Urinary bladder (tissue), 4 donors: ENCODE data around the gene SYT14. TPM values are rescaled to one million over a fixed set of nuclear protein-coding genes. Genes with fewer than 3 reads are reported as not detected.
"Not testable (repeated sequence)": the region's sequence is repeated elsewhere in the genome, so short reads cannot be mapped to it uniquely, and the experiment has no call there.

ENCODE experiments used
- DNase-seq: peaks from one replicate; pipeline ENCODE4 v3.0.0-alpha.2; 2015; ENCODE audit errors: extremely low spot score
- H3K27ac ChIP-seq: one replicate; pipeline ENCODE4 v1.5.1; 2013; ENCODE audit warnings: low read depth, mild to moderate bottlenecking, moderate library complexity
- H3K36me3 ChIP-seq: one replicate; pipeline ENCODE4 v1.6.1; 2013; ENCODE audit warnings: mild to moderate bottlenecking, moderate library complexity; ENCODE audit not compliant: insufficient read depth
- H3K4me1 ChIP-seq: one replicate; pipeline ENCODE4 v1.6.1; 2013; ENCODE audit warnings: mild to moderate bottlenecking, moderate library complexity; ENCODE audit not compliant: insufficient read depth
- H3K4me3 ChIP-seq: one replicate; pipeline ENCODE4 v1.5.1; 2013; ENCODE audit warnings: low read depth, low read length
- WGBS: extraction: QIAGEN DNeasy Blood & Tissue Kit; methylation state at CpG from one replicate; pipeline ENCODE4 v1.1.7; 2013; 5-methylcytosine and 5-hydroxymethylcytosine counted together
- polyA plus RNA-seq: library from polyadenylated mRNA; stranded (reverse); fragments of 200-250 nt; gene quantifications from one replicate; pipeline ENCODE4 v1.2.3, GENCODE V29; 2013
- total RNA-seq: library from RNA; depleted of rRNA; stranded (reverse); fragments of >200 nt; gene quantifications from one replicate; pipeline ENCODE4 v1.2.3, GENCODE V29; 2014
- donor health status: healthy with polysubstance abuse.
- donor health status: healthy.

Gene SYT14
- total and polyA plus RNA-seq, 2 donors, result 0.05 to 2.4 TPM

- Histone ChIP-seq H3K4me1 (no peaks in the 10 kb centered on the region), H3K36me3 (no peaks in the 10 kb centered on the region), H3K4me3 (no peak overlapping the region), H3K27ac (no peak overlapping the region)
- no peak for DNase-seq
- WGBS, result no CpG with 5 or more reads among the region's 3 CpGs
Observed at GRCh38 chr1:209911746-209912145, 26.3 kb upstream of the SYT14 start.

GRCh38 chr1:209912306-209912705 lies 25.7 kb upstream of the SYT14 start:
- no peak for DNase-seq

GRCh38 chr1:209919637-209920036 lies 18.4 kb upstream of the SYT14 start:
- H3K4me3 ChIP-seq, H3K4me1 ChIP-seq, H3K36me3 ChIP-seq, DNase-seq, H3K27ac ChIP-seq: not testable (repeated sequence)
- WGBS, result 96% methylated on average over 3 of the region's 12 CpGs

More at GRCh38 chr1:209912306-209912705, 25.7 kb upstream of the SYT14 start:
- WGBS, result no CpG with 5 or more reads among the region's 2 CpGs
- no peaks in the 10 kb centered on the region for H3K4me1 ChIP-seq
- no peaks in the 10 kb centered on the region for H3K36me3 ChIP-seq
- no peak overlapping the region for H3K27ac ChIP-seq
- H3K4me3 ChIP-seq, result no peak overlapping the region

GRCh38 chr1:209920844-209921243 lies 17.2 kb upstream of the SYT14 start:
- DNase-seq, result no peak
- 88% methylated on average over 1 of the region's 1 CpG for WGBS
- H3K36me3 ChIP-seq, result no peaks in the 10 kb centered on the region
- H3K4me1 ChIP-seq, result no peaks in the 10 kb centered on the region
- no peak overlapping the region for H3K4me3 ChIP-seq
- no peak overlapping the region for H3K27ac ChIP-seq

GRCh38 chr1:209924390-209924789 lies 13.6 kb upstream of the SYT14 start:
- Histone ChIP-seq H3K4me3 (no peak overlapping the region), H3K4me1 (no peaks in the 10 kb centered on the region), H3K27ac (no peak overlapping the region), H3K36me3 (no peaks in the 10 kb centered on the region)
- DNase-seq, result no peak

- no peak for DNase-seq
- 31% methylated on average over 3 of the region's 3 CpGs for WGBS
- H3K4me1 ChIP-seq, result no peaks in the 10 kb centered on the region
Observed at GRCh38 chr1:209926045-209926444, 12.0 kb upstream of the SYT14 start.

GRCh38 chr1:209927466-209927865 lies 10.6 kb upstream of the SYT14 start:
- no peaks in the 10 kb centered on the region for H3K36me3 ChIP-seq
- no peak for DNase-seq
- H3K4me1 ChIP-seq, result no peaks in the 10 kb centered on the region
- no peak overlapping the region for H3K4me3 ChIP-seq
- H3K27ac ChIP-seq, result no peak overlapping the region

More at GRCh38 chr1:209926045-209926444, 12.0 kb upstream of the SYT14 start:
- Histone ChIP-seq H3K27ac (no peak overlapping the region), H3K4me3 (no peak overlapping the region), H3K36me3 (no peaks in the 10 kb centered on the region)

GRCh38 chr1:209929751-209930150 lies 8.3 kb upstream of the SYT14 start:
- Histone ChIP-seq H3K36me3 (no peaks in the 10 kb centered on the region), H3K27ac (no peak overlapping the region), H3K4me1 (no peaks in the 10 kb centered on the region), H3K4me3 (no peak overlapping the region)
- DNase-seq, result no peak

- H3K4me1 ChIP-seq, result no peaks in the 10 kb centered on the region
- 82% methylated on average over 2 of the region's 2 CpGs for WGBS
- DNase-seq, result no peak
- H3K36me3 ChIP-seq, result no peaks in the 10 kb centered on the region
- no peak overlapping the region for H3K27ac ChIP-seq
- H3K4me3 ChIP-seq, result no peak overlapping the region
Observed at GRCh38 chr1:209931141-209931540, 6.9 kb upstream of the SYT14 start.

GRCh38 chr1:209936125-209936524 lies 1.9 kb upstream of the SYT14 start:
- 91% methylated on average over 6 of the region's 6 CpGs for WGBS

GRCh38 chr1:209945377-209945776 lies 7.4 kb downstream of the SYT14 start:
- 57% methylated on average over 2 of the region's 2 CpGs for WGBS
- no peaks in the 10 kb centered on the region for H3K36me3 ChIP-seq
- no peak overlapping the region for H3K4me3 ChIP-seq
- H3K27ac ChIP-seq, result no peak overlapping the region
- H3K4me1 ChIP-seq, result no peaks in the 10 kb centered on the region
- no peak for DNase-seq

More at GRCh38 chr1:209936125-209936524, 1.9 kb upstream of the SYT14 start:
- H3K27ac ChIP-seq, result no peak overlapping the region
- H3K4me1 ChIP-seq, result peaks cover 3% of the 10 kb centered on the region
- H3K36me3 ChIP-seq, result no peaks in the 10 kb centered on the region
- DNase-seq, result no peak
- no peak overlapping the region for H3K4me3 ChIP-seq

GRCh38 chr1:209948155-209948554 lies 10.1 kb downstream of the SYT14 start:
- WGBS, result 76% methylated on average over 3 of the region's 3 CpGs
- Histone ChIP-seq H3K4me1 (no peaks in the 10 kb centered on the region), H3K27ac (no peak overlapping the region), H3K36me3 (no peaks in the 10 kb centered on the region), H3K4me3 (no peak overlapping the region)
- no peak for DNase-seq

GRCh38 chr1:209956116-209956515 lies 18.1 kb downstream of the SYT14 start:
- no peaks in the 10 kb centered on the region for H3K36me3 ChIP-seq
- no peak overlapping the region for H3K27ac ChIP-seq
- no peak overlapping the region for H3K4me3 ChIP-seq
- WGBS, result 90% methylated on average over 2 of the region's 2 CpGs
- H3K4me1 ChIP-seq, result no peaks in the 10 kb centered on the region
- DNase-seq, result no peak

- no peaks in the 10 kb centered on the region for H3K4me1 ChIP-seq
- H3K27ac ChIP-seq, result no peak overlapping the region
- no peak for DNase-seq
- no peaks in the 10 kb centered on the region for H3K36me3 ChIP-seq
- H3K4me3 ChIP-seq, result no peak overlapping the region
- 85% methylated on average over 2 of the region's 2 CpGs for WGBS
Observed at GRCh38 chr1:209959623-209960022, 21.6 kb downstream of the SYT14 start.

- WGBS, result 63% methylated on average over 2 of the region's 2 CpGs
- DNase-seq, result no peak
- H3K36me3 ChIP-seq, result no peaks in the 10 kb centered on the region
- H3K4me1 ChIP-seq, result no peaks in the 10 kb centered on the region
- no peak overlapping the region for H3K4me3 ChIP-seq
- H3K27ac ChIP-seq, result no peak overlapping the region
Observed at GRCh38 chr1:209960926-209961325, 22.9 kb downstream of the SYT14 start.
